ENCODE results near the gene AEBP1.

AEBP1 gene

DNA sequence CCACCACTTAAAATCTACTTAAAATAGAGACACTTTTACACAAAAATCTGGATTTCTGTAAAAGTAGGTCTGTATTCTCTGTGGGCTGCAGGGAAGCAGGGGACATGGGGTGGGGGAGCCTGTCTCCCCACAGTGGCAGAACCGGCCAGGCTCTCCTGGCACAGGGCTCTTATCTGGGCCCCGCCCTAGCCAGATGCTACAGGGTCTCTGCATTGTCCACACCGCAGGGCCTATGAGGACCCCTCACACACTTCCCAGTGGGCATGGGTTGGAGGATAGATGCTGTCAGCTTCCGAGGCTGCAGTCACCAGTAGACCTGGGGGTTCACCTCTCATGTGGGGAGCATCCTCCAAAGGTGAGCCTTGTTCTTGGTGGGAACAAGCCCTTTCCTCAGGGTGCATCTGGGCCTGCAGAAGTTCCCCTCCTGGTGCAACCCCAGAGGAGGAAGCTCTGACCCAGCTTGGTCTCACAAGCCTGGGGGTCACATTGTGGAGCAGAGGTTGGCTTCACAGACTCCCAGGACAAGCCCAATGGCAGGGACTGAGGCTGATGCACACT lies 52.4 kb downstream of the AEBP1 start:
- DNase-seq (no peak), ATAC-seq (no peak)

DNA sequence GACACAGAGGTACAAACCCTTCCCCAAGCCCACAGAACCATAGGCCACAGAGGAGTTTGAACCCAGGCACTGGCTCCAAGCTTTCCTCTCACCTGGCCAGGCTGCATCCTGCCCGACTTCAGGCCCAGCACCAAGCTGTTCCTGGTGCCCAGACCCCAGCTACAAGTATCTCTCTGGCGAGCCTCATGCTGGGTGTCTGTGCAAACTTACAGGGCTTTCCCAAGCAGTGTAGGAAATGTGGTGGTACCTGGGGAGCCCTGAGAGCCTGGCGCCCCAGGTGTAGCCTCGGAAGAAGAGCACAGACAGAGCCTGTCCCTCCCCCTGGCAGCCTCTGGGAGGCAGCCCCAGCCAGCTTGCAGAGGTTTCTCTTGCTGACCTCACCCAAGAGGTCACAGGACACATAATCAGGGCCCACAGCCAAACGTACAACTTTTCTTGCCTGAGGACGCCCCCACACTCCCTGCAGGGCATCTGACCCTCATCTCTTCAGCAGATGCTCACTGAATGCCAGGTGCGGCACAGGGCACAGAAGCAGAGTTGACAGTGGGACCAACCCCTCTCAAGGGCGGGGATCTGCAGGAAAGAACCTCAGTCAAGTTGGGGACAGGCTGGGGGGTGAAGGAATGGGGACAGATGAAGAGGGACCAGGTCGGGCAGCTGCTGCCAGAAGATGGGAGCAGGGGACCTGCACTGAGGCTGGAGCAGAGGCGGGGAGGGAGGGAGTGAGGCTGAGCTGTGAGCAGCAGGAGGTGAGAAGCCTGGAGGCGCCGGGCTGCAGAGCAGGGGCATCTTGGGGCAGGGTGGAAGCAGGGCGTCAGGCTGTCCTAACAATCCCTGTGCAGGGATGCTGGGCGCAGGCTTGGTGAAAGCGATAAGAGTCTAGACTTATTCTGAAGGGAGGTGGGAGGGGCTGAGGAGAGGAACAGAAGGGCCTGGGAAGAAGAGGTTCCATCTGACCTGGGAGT lies 53.3 kb downstream of the AEBP1 start:
- ATAC-seq (no peak), DNase-seq (no peak)

DNA sequence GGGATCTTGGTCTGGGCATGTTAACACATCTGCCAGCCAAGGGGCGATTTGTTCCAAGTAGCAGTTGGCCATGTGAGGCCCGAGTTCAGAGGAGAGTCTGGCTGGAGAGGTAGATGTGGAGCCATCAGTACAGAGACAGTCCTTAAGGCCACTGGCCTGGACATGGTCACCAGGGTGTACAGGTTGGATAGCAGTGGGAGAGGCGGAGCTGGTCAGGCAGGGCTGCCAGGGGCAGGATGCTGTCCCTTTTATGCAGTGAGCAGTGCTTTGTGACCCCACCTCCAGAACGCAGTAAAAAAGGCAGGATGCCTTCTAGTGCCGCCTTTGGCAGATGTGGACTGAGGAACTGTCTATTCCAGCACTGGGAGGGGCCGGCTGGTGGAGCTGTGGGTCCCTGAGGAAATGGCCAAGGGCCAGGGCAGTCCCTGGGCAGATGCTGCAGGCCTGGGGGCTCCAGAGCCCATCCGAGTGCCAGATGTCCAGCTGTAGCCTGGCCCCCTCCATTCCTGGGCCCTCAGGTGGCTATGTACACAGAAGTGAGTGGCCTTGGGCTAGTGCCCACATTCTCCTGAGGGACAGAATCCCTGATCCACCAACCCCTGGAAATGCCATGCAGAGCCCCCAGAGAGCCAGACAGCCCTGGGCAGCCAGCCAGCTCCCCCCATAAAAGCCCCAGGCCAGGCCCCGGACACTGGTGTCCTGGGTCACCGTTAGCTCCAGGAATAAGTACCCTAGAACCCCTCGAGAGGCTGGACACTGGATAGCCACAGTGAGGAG lies 54.1 kb downstream of the AEBP1 start:
- DNase-seq (no peak), ATAC-seq (no peak)

DNA sequence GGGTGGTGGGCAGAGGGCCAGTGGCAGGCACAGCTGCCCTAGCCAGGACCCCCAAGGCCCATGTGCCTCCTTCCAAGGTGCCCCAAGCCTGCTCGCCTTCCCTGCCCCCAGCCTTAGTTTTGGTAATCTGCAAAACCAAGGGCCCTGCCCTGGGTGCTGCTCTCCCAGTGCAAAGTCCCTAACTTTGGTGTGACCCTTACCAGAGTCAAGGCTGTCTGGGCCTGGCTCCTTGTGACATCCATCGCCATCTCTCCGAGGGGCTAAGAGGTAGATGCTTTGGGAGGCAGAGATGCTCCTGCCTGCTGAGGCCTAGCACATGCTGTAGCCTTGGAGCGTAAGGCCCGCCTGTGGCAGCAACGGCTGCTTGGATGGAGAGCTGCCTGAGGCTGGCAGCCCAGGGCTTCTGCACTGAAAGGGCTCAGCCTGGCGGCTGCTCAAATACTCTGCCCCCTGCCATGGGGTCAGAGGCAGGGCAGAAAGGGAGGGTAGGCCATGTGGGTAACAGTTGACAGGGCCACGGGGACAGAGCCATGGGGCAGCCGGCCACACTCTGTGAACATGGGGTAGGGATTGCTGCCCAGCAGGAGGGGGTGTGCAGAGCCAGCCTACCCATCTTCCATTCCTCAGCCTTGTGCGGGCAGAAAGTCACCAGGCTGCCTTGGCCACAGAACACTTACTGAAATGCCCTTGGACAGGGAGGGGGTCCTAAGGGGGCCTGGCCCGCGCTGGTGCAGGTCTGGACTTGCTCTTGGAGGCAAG lies 54.9 kb downstream of the AEBP1 start:
- DNase-seq (no peak), ATAC-seq (no peak)

GRCh38 chr7:44159824-44160630 lies 55.9 kb downstream of the AEBP1 start:
- ATAC-seq (no peak), DNase-seq (no peak)

GRCh38 chr7:44161371-44161770 lies 57.2 kb downstream of the AEBP1 start:
- ATAC-seq (no peak), DNase-seq (no peak)

DNA sequence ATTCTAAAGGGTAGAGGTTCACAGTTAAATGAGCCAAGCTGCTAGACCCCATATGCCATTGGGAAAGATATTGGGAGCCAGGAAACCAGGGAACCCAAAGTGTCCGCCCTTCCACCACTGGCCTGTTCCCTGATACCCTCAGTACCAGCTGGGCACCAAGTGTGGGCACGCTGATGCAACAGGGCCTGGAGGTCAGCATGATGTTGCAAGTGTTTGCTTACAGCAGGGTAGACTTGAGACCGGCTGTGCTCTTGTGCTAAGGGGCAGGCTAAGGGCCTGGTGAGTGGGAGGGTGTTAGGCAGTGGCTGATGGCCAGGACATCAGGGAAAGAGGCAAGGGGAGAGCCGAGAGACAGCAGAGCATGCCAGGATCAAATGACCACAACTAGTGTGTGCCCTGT lies 58.0 kb downstream of the AEBP1 start:
- DNase-seq = no peak
- ATAC-seq = no peak

DNA sequence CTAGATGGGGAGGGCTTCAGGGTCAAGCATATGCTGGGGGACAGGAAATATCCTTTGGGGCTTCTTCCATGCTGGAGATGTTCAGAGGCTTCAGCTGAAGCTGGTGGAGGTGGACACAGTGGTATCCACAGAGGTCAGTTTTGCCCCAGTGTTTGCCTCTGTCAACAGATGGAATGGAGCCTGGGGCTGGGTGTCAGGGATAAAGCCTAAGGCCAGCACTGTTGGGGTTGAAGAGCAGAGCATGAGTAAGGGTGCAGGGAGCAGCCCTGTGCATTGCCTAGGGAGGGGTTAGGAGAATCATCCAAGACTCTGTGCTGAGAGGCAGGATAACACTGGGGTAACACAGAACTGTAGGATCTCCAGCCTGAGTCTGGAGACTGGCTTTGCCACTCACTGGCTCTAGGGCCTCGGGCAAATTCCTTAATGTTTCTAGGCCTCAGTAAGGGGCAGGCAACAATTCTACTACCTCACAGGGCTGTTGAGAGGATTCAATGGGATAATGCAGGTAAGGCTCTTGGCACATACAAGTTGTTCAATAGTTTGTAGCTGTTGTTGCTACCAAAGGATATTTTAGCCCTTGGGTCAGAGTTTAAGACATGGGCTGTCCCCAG lies 58.7 kb downstream of the AEBP1 start:
- ATAC-seq (no peak), DNase-seq (no peak)

GRCh38 chr7:44163591-44163990 lies 59.4 kb downstream of the AEBP1 start:
- ATAC-seq = no peak
- no peak for DNase-seq

All from stimulated activated naive CD8-positive, alpha-beta T cell treated with anti-CD3 and anti-CD28 coated beads, Interleukin-15, Interleukin-2, amounts not matched to agents 100 U/mL and 50 U/mL, for 24 hours (primary cell).